Vagina (tissue), 2 donors: Measurements from ENCODE around the gene NFATC2.

Source experiments
- POLR2AphosphoS5 ChIP-seq, 2 donors: sonication (generic); formaldehyde crosslinking; IDR thresholded peaks; one replicate each; pipeline ENCODE4 v1.9.0; 2017; ENCODE audit warnings: antibody characterized with exemption in 2 of 2, mild to moderate bottlenecking in 2 of 2, low read depth in 1 of 2; ENCODE audit not compliant: insufficient read depth in 1 of 2
- TF ChIP-seq, protein P1 (sequence below), 3 experiments: fragments of 450-650 bp in 2 of 3; fragments of 200-600 bp in 1 of 3; sonication (generic) in 1 of 3; IDR thresholded peaks; one replicate each; pipeline ENCODE4 v1.5.1; 2017 to 2019; ENCODE audit warnings: antibody characterized with exemption in 3 of 3, mild to moderate bottlenecking in 2 of 3, moderate library complexity in 2 of 3

- TF ChIP-seq, protein P1, sequence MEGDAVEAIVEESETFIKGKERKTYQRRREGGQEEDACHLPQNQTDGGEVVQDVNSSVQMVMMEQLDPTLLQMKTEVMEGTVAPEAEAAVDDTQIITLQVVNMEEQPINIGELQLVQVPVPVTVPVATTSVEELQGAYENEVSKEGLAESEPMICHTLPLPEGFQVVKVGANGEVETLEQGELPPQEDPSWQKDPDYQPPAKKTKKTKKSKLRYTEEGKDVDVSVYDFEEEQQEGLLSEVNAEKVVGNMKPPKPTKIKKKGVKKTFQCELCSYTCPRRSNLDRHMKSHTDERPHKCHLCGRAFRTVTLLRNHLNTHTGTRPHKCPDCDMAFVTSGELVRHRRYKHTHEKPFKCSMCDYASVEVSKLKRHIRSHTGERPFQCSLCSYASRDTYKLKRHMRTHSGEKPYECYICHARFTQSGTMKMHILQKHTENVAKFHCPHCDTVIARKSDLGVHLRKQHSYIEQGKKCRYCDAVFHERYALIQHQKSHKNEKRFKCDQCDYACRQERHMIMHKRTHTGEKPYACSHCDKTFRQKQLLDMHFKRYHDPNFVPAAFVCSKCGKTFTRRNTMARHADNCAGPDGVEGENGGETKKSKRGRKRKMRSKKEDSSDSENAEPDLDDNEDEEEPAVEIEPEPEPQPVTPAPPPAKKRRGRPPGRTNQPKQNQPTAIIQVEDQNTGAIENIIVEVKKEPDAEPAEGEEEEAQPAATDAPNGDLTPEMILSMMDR (IDR thresholded peaks at IDR 0.05), result no peak
- TF ChIP-seq POLR2AphosphoS5 (IDR thresholded peaks at IDR 0.05; ENCODE audit: insufficient read depth in 1 of 2, low read depth in 1 of 2), result no peak
These were observed 133.2 kb downstream of the NFATC2 start for GRCh38 chr20:51409192-51409880.
